AG20443 (cell line): Measurements from ENCODE around the gene GALNT10.
A peak's percentile ranks its signal among the peaks of the same experiment; 100 is the strongest.

ENCODE experiments used
- DNase-seq: peaks from one replicate; pipeline ENCODE4 v3.0.0; 2012; ENCODE audit warnings: low spot score, mixed read lengths

The GALNT10 gene

GRCh38 chr5:154267516-154267915 is 77.0 kb downstream of the GALNT10 start:
- DNase-seq: no peak

DNA sequence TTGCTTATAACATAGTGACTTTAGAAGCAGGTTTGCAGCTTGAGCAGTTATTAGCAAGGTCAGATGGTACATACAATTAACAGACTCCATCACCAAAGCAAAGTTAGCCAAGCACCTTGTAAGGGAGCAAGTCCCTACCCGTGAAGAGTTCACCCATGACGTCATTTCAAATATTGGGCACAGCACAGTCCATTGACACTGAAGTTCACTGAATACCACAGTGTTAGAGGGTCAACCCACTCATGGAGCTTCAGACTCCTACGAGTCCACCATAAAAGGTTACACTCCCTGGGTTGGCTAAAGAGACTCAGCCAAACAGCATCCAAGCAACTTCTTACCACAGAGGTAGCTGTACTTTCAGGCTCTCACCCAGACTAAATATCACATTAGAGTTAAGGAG is 77.5 kb downstream of the GALNT10 start:
- no peak for DNase-seq

DNA sequence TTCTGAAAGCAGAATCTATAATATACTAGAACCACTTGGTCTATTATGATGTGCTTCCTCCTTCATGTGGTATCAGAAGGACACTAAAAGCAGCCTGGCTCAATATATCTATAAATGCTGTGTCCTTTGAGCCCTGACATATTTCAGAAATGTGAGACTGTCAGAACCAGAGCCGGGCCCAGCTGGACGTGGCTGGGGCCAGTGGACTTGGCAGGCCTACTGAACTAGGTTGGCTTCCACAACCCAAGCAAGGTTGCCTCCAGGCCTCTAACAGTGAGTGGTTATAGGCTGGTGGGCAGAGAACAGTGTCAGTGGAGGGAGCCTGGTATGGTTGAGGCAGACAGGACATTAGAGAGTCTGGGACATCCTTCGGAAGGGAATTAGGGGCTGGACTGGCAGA is 78.9 kb downstream of the GALNT10 start:
- DNase-seq: no peak

DNA sequence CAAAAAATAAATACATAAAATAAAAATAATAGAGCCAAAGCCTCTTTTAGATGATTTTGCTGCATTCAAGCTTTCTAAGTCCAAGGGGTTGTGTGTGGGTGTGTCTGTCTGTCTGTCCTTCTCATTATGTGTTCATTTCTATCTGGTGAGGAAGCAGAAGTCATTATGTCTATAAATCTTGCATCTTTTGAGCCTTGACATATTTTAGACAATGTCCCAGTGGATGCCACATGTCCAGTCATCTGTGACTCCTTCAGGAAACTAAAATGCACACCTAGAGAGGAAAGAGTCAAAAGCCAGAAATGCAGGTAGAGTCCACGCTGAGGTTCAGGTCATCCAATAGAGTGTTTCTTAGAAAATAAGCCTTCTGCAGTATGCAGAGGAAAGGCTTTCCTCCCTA is 80.9 kb downstream of the GALNT10 start:
- DNase-seq: no peak

DNA sequence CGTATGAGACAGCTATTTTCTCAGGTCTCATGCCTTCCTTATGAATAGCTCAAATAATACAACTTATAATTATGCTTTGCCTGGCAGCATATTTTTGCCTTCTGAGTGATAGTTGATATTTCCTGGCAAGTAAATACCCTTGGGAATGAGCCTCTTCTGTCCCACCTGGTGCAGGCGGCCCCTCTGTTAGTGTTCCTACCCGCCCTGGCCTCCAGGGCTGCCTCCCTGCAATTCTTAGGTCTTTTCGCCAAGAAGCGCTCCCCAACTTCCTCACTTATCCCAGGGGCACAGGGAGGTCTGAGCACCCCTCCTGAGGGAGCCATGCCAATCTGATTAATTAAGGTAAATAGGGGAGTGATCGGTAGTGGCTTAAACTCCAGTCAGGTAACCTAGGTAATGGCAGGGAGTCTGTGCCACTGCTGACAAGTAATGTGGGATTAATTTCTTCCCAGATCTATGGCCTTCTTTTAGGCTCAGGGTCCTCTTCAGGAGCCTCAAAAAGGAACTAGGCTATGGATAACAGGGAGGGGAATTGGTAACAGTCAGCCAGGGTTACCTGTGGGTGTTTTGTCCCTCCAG is 81.5 kb downstream of the GALNT10 start:
- no peak for DNase-seq

GRCh38 chr5:154273028-154273617 is 82.6 kb downstream of the GALNT10 start:
- DNase-seq: peak; percentile 54

DNA sequence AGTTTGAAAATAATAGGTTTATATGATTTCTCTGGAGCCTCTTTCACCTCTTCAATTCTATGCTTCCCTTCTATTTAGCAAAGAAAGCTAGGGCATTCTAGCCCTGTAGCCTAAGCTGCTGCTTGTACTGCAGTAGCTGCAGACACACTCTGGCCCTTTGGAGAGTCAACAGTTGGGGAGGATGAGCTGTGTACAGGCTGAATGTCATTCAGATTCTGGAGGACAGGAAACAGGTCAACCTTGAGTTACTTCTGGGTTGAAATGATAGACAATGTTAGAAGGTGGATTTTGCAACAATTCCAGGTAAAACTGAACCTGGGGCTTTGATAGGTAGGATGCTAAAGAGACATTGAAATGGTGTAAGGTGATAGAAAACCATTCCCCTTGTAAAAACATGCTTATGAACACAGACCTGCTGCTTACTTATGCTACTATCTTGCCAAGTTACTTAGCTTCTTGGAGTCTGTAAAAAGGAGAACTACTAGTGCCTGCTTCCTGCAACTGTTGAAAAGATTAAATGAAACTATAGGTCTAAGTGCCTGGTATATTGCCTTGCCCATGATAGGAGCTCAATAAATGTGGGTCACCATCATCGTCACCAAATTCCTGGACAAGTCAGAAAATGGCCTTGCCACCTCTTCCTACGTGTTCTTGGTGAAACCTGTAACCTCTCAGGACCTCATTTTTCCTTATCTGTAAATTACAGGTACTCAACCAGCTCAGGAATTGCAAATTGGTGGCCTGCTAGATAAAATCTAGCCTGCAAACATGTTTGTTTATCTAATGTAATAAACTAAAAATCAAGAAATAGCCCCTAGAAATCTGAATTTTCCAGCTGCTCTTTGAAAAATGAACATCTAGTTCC is 83.7 kb downstream of the GALNT10 start:
- no peak for DNase-seq

DNA sequence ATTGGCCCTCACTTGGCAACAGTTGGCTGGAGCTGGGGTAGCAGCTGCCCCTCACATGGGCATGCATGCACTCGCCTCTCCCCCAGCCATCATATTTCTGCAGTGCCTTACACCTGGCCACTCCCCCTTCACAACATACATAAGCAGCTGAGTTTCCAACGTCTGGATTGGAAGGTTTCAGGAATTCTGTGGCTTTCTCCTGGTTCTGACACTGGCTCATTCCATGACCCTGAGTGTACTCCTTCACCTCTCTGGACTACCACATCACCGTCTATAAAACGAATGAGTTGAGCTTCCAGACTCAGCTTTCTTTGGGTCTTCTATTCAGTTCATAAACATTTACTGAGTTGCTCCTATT is 84.3 kb downstream of the GALNT10 start:
- no peak for DNase-seq

DNA sequence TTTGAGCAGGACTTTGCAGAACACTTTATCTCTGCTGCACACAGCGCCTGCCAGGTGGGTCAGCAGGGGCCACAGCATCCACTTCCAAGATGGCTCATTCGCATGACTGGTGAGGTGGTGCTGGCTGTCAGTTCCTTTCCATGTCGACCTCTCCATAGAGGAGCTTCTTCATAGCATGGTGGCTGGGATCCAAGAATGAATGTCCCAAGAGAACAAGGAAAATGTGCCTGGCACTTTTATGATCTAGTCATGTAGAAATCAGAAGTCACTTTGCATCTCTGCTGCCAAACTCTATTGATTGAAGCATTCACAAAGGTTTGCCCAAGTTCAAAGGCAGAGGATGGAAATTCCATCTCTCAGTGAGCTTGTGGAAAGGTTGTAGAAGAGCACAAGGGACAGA is 85.0 kb downstream of the GALNT10 start:
- DNase-seq: no peak

GRCh38 chr5:154276261-154276972 is 85.9 kb downstream of the GALNT10 start:
- DNase-seq: no peak

DNA sequence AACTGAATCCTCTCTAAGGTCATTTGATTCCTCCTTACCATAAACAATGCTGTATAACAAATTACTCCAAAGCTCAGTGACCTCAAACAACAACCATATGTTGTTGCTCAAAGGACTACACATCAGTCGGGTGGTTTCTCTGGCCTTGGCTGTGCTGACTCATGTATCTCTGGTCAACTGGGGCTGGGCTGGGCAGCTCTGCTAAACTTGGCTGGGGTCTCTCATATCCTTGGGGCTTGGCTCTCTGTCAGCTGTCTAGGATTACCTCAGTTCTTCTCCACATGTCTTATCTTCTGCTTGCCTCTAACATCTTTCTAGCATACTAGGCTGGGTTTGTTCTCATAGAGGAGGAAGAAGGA is 86.4 kb downstream of the GALNT10 start:
- DNase-seq: peak; percentile 90

GRCh38 chr5:154277499-154277898 is 87.0 kb downstream of the GALNT10 start:
- DNase-seq: no peak

- no peak for DNase-seq
Measured at GRCh38 chr5:154278186-154278585, 87.7 kb downstream of the GALNT10 start.

- no peak for DNase-seq
Measured at GRCh38 chr5:154278908-154279307, 88.4 kb downstream of the GALNT10 start.

- no peak for DNase-seq
Measured at GRCh38 chr5:154284433-154284832, 93.9 kb downstream of the GALNT10 start.

DNA sequence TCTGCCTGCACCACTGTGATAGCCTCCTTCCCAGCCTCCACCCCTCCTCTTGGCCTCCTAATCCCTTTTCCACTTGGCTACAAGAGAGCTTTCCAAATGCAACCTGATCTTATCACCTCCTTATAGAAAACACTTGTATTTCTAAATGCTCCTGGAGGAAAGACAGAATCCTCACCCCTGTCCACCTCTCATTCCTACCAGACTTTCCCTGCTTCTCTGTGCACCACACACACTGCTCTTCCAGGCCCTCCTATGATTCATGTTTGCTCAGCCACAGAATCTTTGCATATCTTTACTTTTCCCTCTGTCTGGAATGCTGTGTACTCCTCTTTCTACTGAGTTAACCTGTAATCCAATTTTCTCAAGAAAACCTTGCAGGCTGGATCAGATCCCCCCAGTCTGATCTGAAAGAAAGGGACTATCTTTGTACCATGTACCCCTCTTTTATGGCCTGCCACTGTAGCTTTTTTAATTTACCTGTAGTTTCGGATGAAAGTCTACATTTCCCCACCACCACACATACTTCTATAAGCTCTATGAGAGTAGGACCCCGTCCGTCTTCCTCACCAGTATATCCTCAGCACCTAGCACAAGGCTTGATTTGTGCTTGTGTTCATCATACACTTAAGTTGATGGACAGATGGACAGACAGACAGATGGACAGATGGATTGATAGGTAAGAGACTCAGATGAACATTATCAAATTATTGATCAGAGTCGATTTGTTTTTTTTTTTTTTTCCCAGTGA is 95.3 kb downstream of the GALNT10 start:
- peak; percentile 57 for DNase-seq

DNA sequence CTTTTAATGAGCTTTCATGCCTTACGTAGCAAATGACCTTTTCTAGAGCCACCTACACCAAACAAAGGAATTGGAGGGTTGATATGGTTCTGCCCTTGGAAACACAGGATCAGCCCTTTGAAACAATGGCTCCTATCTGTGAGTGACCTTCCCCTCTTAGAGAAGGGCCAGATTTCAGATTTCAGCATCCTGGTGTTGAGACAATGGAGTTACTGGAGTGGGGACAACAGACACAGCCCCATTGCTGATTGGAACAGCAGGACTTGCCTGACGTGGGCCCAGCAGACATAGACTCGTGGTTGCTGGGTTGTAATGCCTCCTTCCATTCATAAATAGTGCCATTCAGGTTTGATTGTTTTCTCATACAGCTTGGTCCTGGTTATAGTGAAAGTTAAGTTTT is 96.0 kb downstream of the GALNT10 start:
- DNase-seq: no peak

DNA sequence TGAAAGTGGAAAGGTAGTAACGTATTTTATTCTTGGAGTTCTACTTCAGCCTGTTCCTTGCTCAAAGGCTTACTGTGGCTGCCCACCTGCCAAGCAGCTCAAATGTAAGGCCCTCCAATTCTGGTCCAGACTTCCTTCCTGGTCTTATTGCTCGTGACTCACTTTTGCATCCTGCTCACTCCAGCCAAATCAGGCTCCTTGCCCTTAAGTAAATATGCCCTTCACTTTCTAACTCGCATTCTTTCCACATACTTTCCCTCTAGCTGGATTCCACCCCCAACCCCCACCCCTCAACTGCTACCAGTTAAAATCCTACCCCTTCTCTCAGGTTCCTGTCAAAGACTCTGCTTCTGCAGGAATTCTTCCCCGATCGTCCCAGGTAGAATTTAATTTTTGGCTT is 96.6 kb downstream of the GALNT10 start:
- DNase-seq: peak; percentile 67

GRCh38 chr5:154288145-154288544 is 97.6 kb downstream of the GALNT10 start:
- peak; percentile 63 for DNase-seq

GRCh38 chr5:154291917-154292316 is 101.4 kb downstream of the GALNT10 start:
- no peak for DNase-seq

DNA sequence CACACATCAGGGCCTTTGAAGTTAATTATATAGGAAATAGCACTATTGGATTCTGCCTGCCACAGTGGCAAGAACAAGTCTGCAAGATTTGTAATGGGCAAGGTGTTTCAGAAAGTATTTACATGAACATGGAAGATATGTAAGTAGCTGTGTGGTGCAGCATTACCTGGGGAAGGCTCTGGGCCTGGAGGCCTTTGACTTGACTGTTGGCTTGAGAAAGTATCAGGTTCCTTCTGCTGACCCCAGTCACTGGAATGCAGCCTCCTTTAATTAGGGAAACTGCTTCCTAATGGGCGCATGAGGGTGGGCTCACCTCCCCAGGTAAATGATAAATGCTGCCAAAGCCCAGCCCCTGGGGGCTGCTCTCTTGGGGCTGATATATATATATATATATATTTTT is 102.7 kb downstream of the GALNT10 start:
- no peak for DNase-seq

- no peak for DNase-seq
Measured at GRCh38 chr5:154295551-154295950, 105.0 kb downstream of the GALNT10 start.
